ENCODE data around the gene CELSR1. TPM values are rescaled to one million over a fixed set of nuclear protein-coding genes. Genes with fewer than 3 reads are reported as not detected.

CELSR1 gene
- total RNA-seq, 2 donors from 2014 or later, result 0.14 to 0.45 TPM

DNA sequence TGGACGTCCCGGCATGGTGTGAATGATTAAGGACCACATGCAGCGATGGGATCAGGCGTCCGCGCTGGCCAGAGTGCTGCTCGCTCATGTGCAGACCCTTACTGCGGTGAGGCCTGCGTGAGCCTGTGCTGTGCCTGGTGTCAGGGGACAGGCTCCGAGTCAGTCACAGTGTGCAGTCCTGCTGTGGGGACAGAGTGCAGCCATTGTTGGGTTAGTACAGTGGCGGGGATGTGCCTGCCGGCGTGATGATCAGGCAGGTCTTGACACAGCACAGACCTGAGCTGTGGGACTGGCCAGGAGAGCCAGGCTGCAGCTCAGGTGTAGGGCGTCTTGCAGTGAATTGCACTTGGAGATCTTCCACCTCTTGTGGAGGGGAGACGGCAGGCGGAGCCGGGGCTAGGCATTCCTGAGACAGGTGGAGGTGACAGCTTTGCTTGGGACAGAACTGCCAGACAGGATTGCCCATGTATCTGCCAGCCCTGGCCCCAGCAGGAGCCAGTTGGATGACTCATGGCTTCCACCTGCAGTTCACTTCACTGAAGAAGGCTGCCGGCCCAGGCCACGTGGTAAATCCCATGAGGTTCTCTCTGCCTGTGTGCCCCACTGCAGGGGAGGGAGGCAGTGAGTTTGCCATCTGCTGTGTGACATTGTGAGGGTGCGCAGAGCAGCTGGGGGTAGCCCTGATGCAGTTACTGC is 184.6 kb downstream of the CELSR1 start:
- DNase-seq (ENCODE audit: low spot score) (no peak), ATAC-seq (no peak)
- Mint-ChIP-seq H3K27ac (no peak overlapping the region), H3K4me1 (ENCODE audit: low read depth in 2 of 2) (peaks cover 0 to 6% of the 10 kb centered on the region in 2 donors), H3K9me3 (no peaks in the 10 kb centered on the region), H3K27me3 (no peaks in the 10 kb centered on the region), H3K36me3 (no peaks in the 10 kb centered on the region), H3K4me3 (no peak overlapping the region)

DNA sequence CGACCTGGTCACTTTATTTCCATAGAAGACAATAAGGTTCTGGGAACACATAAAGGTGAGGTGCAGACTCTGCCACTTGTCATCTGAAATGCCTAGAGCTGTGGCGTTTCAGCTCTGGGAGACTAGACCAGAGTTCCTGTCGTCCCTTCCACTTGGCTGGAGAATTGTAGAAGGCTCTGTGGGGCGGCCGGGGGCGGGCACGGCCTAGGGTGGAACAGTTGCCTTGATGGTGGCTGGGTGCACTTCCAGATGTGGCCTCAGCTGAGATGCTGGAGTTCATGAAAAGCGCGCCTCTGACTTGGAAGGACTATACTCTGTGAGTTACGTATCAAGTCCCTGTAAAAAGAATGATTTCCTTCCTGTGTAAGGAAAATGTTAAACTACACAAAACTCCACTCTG is 185.1 kb downstream of the CELSR1 start:
- H3K27ac Mint-ChIP-seq, result no peak overlapping the region
- ATAC-seq, result no peak
- no peaks in the 10 kb centered on the region for H3K9me3 Mint-ChIP-seq
- no peaks in the 10 kb centered on the region for H3K36me3 Mint-ChIP-seq
- H3K4me3 Mint-ChIP-seq, result no peak overlapping the region
- DNase-seq (ENCODE audit: low spot score), result no peak
- no peaks in the 10 kb centered on the region for H3K27me3 Mint-ChIP-seq
- H3K4me1 Mint-ChIP-seq (ENCODE audit: low read depth in 2 of 2), result peaks cover 0 to 6% of the 10 kb centered on the region in 2 donors

DNA sequence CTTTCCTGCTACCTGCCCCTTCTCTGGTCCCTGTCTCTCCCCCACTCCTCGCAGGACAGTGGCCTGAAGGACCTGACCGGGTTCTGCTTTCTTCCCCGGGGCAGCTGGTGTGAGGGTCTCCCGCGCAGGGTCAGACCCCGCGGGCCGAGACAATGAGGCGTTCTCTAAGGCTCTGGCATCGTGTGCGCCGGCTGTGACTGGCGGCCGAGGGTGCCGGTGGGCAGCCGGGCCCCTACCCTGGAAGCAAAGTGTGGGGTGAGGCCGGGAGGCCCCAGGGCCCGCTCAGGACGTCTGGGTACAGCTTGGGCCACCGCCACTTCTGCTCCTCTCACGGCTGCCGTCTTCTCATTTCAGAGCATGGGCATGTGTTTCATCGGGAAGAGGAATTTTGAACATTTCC is 185.7 kb downstream of the CELSR1 start:
- H3K4me3 Mint-ChIP-seq, result no peak overlapping the region
- no peaks in the 10 kb centered on the region for H3K36me3 Mint-ChIP-seq
- peaks cover 0 to 6% of the 10 kb centered on the region in 2 donors for H3K4me1 Mint-ChIP-seq (ENCODE audit: low read depth in 2 of 2)
- DNase-seq (ENCODE audit: low spot score), result no peak
- no peak for ATAC-seq
- no peaks in the 10 kb centered on the region for H3K27me3 Mint-ChIP-seq
- no peaks in the 10 kb centered on the region for H3K9me3 Mint-ChIP-seq
- H3K27ac Mint-ChIP-seq, result no peak overlapping the region

DNA sequence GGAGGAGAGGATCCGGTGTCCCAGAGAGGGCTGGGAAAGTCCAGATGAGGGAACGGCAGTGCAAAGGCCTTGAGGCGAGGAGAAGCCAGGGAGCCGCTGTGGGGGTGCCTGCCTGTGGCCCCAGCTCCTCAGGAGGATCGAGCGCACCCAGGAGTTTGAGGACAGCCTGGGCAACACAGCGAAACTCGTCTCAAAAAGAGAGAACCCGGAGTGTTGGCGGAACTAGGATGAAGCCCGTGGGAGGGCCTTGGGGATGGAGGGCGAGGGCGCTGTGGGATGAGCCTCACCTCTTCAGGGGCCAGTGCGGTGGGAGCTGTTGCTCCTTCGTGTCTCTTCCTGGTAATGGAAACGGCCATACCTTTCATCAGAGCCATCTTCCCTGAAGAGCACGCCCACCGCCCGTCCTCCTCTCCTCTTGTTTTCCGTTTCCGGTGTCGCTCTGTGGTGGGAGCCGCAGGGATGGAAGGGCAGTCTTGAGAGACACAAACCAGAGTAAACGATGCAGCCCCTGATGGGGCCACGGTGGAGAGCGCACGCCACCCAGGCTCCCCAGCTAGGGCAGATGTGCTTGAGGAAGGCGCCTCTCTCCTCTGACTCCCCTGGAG is 186.2 kb downstream of the CELSR1 start:
- H3K27me3 Mint-ChIP-seq, result no peaks in the 10 kb centered on the region
- no peak overlapping the region for H3K4me3 Mint-ChIP-seq
- peaks cover 3% of the 10 kb centered on the region for H3K36me3 Mint-ChIP-seq
- H3K9me3 Mint-ChIP-seq, result no peaks in the 10 kb centered on the region
- DNase-seq (ENCODE audit: low spot score), result no peak
- no peak overlapping the region for H3K27ac Mint-ChIP-seq
- H3K4me1 Mint-ChIP-seq (ENCODE audit: low read depth in 2 of 2), result peaks cover 0 to 7% of the 10 kb centered on the region in 2 donors
- no peak for ATAC-seq

DNA sequence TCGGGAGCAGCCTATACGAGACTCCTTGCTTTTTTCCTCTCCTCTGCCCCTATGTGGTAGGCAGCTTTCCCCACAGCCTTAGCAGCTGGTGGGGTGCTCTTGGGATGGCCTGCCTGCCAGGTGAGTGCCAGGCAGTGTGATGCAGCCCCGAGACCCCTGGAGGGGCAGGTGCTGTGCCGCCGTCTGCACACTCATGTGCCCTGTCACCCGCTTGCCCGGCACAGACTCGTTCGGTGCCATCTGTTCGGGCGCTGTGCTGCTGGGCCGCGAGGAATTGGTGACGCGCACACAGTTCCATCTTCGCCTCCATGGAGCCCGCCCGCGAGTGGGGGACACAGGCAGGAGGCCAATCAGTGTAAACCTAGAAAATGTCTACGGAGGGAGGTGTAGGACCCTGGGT is 186.8 kb downstream of the CELSR1 start:
- Mint-ChIP-seq H3K9me3 (no peaks in the 10 kb centered on the region), H3K27me3 (no peaks in the 10 kb centered on the region), H3K36me3 (peaks cover 6% of the 10 kb centered on the region), H3K27ac (no peak overlapping the region), H3K4me3 (no peak overlapping the region), H3K4me1 (ENCODE audit: low read depth in 2 of 2) (peaks cover 0 to 8% of the 10 kb centered on the region in 2 donors)
- ATAC-seq, result no peak
- DNase-seq (ENCODE audit: low spot score), result no peak

DNA sequence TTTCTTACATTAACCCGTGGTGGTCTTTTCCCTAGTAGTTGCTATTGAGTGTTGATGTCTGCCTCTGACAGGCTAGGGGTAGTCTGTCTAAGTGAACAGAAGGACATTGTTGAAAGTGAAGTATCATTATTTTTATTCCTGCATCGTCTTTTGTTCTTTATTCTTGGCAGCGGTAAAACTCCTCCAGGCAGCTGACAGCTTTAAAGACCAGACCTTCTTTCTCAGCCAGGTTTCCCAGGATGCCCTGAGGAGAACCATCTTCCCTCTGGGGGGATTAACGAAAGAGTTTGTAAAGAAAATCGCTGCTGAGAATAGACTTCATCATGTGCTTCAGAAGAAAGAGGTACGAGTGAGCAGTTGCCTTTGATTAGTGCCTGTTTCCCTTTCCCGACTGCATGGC is 187.3 kb downstream of the CELSR1 start:
- no peak for ATAC-seq
- Mint-ChIP-seq H3K4me3 (no peak overlapping the region), H3K27me3 (no peaks in the 10 kb centered on the region), H3K4me1 (ENCODE audit: low read depth in 2 of 2) (peaks cover 0 to 6% of the 10 kb centered on the region in 2 donors), H3K36me3 (peaks cover 6% of the 10 kb centered on the region), H3K9me3 (no peaks in the 10 kb centered on the region), H3K27ac (no peak overlapping the region)
- no peak for DNase-seq (ENCODE audit: low spot score)

DNA sequence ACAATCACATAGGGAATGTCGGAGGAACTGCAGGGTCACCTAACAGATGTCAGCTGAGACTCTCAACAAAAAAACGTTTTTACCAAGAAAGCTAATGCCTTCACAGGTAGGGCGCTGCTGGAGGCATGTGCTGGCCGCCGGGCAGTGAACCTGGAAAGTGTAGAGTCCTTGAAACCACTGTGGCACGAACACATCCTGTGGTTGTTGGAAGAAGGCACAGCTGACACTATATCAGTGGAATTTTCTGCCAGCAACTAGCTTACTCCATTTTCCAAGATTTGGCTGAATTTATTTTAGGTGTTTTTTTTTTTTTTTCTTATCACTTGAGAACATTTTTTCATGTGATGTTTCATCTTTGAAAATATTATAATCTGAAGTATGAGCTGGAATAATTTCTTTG is 187.7 kb downstream of the CELSR1 start:
- Mint-ChIP-seq H3K4me1 (ENCODE audit: low read depth in 2 of 2) (peaks cover 0 to 6% of the 10 kb centered on the region in 2 donors), H3K4me3 (no peak overlapping the region), H3K36me3 (peaks cover 6% of the 10 kb centered on the region), H3K27me3 (no peaks in the 10 kb centered on the region), H3K27ac (no peak overlapping the region), H3K9me3 (no peaks in the 10 kb centered on the region)
- no peak for DNase-seq (ENCODE audit: low spot score)
- ATAC-seq, result no peak

DNA sequence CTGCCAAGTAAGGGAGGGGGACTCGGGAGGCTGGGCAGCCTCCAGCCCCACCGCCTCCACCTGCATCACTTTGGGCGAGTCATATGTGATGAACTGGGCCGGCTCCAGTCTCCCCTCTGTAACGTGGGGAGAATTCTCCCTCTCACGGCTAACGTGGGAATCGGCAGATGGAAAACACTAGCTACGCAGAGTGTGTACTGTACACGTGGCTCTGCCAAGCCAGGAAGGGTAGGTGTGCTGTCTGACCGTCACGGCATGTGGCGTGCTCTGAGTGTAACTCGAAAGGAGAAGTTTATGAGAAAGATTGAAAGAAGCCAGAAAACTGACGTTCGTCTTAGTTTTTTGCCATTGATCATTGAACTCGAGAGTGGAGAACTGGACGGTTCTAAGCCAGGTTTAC is 188.2 kb downstream of the CELSR1 start:
- DNase-seq (ENCODE audit: low spot score) (no peak), ATAC-seq (no peak)
- H3K9me3 Mint-ChIP-seq, result no peaks in the 10 kb centered on the region
- H3K4me3 Mint-ChIP-seq, result no peak overlapping the region
- no peaks in the 10 kb centered on the region for H3K27me3 Mint-ChIP-seq
- H3K4me1 Mint-ChIP-seq (ENCODE audit: low read depth in 2 of 2), result peaks cover 0 to 7% of the 10 kb centered on the region in 2 donors
- no peak overlapping the region for H3K27ac Mint-ChIP-seq
- peaks cover 7% of the 10 kb centered on the region for H3K36me3 Mint-ChIP-seq

DNA sequence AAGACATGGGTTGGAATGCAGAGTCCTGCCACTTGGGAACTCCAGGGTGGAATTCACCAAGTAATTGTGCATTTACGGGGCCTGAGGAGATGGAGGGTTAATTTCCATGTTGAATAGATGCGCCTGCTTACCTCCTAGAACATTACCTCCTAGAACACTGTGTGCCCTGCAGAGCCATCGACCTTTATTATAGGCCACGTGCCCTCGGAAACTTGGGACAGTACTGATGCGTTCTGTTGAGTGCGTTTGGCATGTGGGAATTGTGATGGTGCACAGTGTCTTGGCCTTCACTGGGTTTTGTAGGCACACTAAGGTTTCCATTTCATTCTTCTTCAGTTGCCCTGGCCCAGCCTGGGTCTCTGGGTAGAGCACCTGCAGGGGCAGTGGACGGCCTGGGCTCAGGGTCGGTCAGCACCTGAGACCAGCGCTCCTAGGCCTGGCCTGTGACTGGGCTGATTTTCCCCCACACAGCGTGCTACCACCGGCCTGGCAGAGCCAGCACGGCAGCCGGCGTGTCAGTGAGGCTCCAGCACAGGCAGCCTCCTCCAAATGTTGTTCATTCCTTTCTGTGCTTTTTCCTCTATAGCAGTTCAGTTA is 189.2 kb downstream of the CELSR1 start:
- H3K27ac Mint-ChIP-seq, result no peak overlapping the region
- no peak for DNase-seq (ENCODE audit: low spot score)

DNA sequence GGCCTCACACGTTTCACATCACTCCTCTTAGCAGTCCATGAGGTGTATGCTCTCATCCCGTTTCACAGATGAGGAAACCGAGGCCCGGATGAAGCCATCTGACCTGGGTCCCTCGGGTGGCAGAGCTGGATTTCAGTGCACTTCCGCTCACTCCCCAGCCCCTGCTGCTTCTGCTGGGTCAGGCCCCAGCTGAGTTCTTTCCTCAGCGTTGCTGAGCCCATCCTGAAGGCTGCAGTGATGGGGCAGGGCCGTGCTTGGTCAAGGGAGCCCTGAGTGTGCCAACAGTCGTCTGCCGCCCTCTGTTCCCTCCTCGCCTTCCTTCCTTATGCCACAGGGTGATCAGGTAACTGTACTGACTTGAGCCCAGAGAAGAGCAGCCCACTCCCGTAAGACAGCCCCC is 189.8 kb downstream of the CELSR1 start:
- Mint-ChIP-seq H3K27me3 (no peaks in the 10 kb centered on the region), H3K4me3 (no peak overlapping the region), H3K4me1 (ENCODE audit: low read depth in 2 of 2) (peaks cover 0 to 8% of the 10 kb centered on the region in 2 donors), H3K9me3 (no peaks in the 10 kb centered on the region), H3K36me3 (peaks cover 15% of the 10 kb centered on the region), H3K27ac (no peak overlapping the region)
- DNase-seq (ENCODE audit: low spot score) (no peak), ATAC-seq (no peak)

More for the DNA sequence above, 189.2 kb downstream of the CELSR1 start:
- ATAC-seq, result no peak
- Mint-ChIP-seq H3K36me3 (peaks cover 15% of the 10 kb centered on the region), H3K4me3 (no peak overlapping the region), H3K9me3 (no peaks in the 10 kb centered on the region), H3K27me3 (no peaks in the 10 kb centered on the region), H3K4me1 (ENCODE audit: low read depth in 2 of 2) (peaks cover 0 to 8% of the 10 kb centered on the region in 2 donors)

DNA sequence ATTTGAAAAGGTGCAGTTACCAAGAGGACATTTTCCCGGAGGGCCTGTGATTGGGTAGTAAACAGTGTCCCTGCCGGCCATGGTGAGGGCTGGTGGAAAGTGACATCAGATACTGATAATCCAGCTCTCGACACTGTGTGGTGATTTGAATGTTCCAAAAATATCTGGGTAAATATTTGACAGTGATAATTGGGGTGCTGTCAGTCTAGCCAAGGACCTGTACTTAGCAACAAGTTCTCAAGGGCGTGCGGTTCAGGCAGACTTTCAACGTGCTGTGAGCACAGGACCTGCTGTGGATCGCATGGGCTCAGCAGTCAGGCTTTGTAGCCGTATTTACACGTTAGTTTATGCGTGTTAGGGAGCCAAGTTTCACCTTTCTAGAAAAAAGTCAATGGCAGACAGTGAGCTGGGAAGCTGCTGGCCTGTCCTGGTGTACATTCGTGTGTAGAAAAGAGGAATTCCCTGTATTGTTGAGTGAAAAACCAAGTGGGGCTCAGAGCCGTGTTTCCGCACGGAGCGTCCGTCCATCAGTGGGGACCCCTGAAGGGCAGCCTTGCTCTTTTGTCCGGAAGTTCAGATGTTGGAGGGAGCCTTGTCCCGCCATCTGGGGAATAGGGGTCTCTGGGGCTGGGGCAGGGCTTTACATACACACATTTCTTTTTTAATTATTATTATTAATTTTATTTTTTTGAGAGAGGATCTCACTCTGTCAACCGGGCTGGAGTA is 190.6 kb downstream of the CELSR1 start:
- Mint-ChIP-seq H3K36me3 (peaks cover 15% of the 10 kb centered on the region), H3K4me1 (ENCODE audit: low read depth in 2 of 2) (peaks cover 0 to 8% of the 10 kb centered on the region in 2 donors), H3K4me3 (no peak overlapping the region), H3K27ac (no peak overlapping the region), H3K9me3 (no peaks in the 10 kb centered on the region), H3K27me3 (no peaks in the 10 kb centered on the region)
- DNase-seq (ENCODE audit: low spot score) (no peak), ATAC-seq (no peak)

DNA sequence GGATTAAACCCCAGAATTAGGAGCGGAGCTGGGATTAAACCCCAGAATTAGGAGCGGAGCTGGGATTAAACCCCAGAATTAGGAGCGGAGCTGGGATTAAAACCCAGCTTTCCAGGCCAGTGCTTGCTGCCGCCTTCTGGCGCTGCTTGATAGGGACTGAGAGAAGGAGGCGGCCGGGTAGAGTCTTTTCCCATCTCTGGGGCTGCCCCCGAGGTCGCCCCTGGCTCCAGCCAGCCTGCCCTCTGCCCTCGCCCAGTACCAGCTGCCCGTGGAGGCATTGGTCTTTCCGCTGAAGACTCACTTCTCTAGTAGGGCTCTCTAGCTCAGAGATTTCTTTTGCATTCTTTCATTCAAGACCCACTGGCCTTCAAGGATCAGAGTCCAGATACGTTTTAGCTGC is 196.7 kb downstream of the CELSR1 start:
- Mint-ChIP-seq H3K4me3 (no peak overlapping the region), H3K4me1 (ENCODE audit: low read depth in 2 of 2) (peaks cover 24 to 35% of the 10 kb centered on the region in 2 donors), H3K9me3 (no peaks in the 10 kb centered on the region), H3K36me3 (peaks cover 25% of the 10 kb centered on the region), H3K27me3 (no peaks in the 10 kb centered on the region), H3K27ac (no peak overlapping the region)
- DNase-seq (ENCODE audit: low spot score) (no peak), ATAC-seq (no peak)

DNA sequence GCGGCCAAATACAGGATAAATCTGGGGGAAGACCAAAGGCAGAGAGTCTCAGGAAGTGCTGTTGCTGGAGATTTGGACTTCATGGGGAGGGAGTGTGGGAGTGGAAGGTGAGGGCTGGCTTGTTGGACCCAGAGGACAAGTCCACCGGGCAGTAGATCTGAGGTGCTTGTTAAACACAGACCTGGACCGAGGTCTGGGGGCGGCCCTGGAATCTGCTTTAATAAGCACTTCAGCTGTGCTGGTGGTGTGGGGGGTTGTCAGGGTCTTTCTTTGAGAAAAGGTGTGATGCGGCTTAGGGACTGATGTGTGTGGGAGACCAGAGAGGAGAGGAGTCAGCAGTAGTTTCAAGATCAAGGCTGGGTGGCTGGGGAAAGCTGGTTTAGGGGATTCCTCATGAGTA is 197.5 kb downstream of the CELSR1 start:
- DNase-seq (ENCODE audit: low spot score), result no peak
- peaks cover 25% of the 10 kb centered on the region for H3K36me3 Mint-ChIP-seq
- H3K27me3 Mint-ChIP-seq, result no peaks in the 10 kb centered on the region
- ATAC-seq, result no peak
- no peak overlapping the region for H3K4me3 Mint-ChIP-seq
- no peak overlapping the region for H3K27ac Mint-ChIP-seq
- H3K4me1 Mint-ChIP-seq (ENCODE audit: low read depth in 2 of 2), result peaks cover 26 to 35% of the 10 kb centered on the region in 2 donors
- no peaks in the 10 kb centered on the region for H3K9me3 Mint-ChIP-seq

DNA sequence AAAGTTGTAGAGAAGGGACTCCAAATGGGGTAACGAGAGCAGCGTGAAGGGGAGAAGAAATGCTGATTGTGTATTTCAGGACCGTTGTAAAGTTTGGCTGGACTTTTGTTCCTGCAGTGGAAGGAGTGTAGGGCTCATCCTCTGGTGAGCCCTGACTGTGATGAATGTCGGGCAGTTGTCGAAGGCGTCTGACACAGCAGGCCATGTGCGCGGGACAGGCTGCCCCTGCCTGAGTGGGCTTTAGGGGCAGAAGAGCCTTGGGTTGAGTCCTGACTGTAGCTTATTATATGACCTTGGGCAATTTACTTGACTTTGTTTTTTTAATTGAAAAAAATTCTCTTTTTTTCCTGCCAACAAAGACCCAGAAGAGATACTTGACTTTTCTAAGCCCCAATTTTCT is 198.8 kb downstream of the CELSR1 start:
- no peak overlapping the region for H3K4me3 Mint-ChIP-seq
- no peaks in the 10 kb centered on the region for H3K27me3 Mint-ChIP-seq
- H3K27ac Mint-ChIP-seq, result no peak overlapping the region
- DNase-seq (ENCODE audit: low spot score), result no peak
- peaks cover 18% of the 10 kb centered on the region for H3K36me3 Mint-ChIP-seq
- ATAC-seq, result no peak
- H3K4me1 Mint-ChIP-seq (ENCODE audit: low read depth in 2 of 2), result peaks cover 30 to 35% of the 10 kb centered on the region in 2 donors
- no peaks in the 10 kb centered on the region for H3K9me3 Mint-ChIP-seq
